Hindlimb muscle (tissue), 1 donor: ENCODE data around the gene FAM83C. TPM values are rescaled to one million over a fixed set of nuclear protein-coding genes. Genes with fewer than 3 reads are reported as not detected.

Experiments used
- polyA plus RNA-seq: library from polyadenylated mRNA; unstranded; fragments of 120-200 nt; gene quantifications from one replicate; pipeline ENCODE4 v1.2.1, GENCODE V29; 2013; ENCODE audit not compliant: insufficient read length

The FAM83C gene
- polyA plus RNA-seq, 1 donor = 0.17 TPM

Other genes with a start within 250 kb of the FAM83C start
- gene TRPC4AP, start 199.6 kb downstream of the FAM83C start, polyA plus RNA-seq = 62.0 TPM
- 10.3 TPM for gene EDEM2, start 145.1 kb downstream of the FAM83C start, polyA plus RNA-seq
- gene PROCR, start 120.4 kb downstream of the FAM83C start, polyA plus RNA-seq = 43.5 TPM
- gene MMP24, start 65.7 kb downstream of the FAM83C start, polyA plus RNA-seq = 0.43 TPM
- 29.2 TPM for gene MMP24OS, start 14.3 kb downstream of the FAM83C start, polyA plus RNA-seq
- 75.6 TPM for gene EIF6, start 7.7 kb downstream of the FAM83C start, polyA plus RNA-seq
- gene UQCC1, start 119.5 kb upstream of the FAM83C start, polyA plus RNA-seq = 42.2 TPM
- 0.19 TPM for gene GDF5, start 145.8 kb upstream of the FAM83C start, polyA plus RNA-seq
- 31.0 TPM for gene CEP250, start 163.2 kb upstream of the FAM83C start, polyA plus RNA-seq
- not detected for gene C20orf173, start 237.2 kb upstream of the FAM83C start, polyA plus RNA-seq
- gene ERGIC3, start 249.7 kb upstream of the FAM83C start, polyA plus RNA-seq = 218 TPM